ENCODE results near the gene PROX2. TPM values are rescaled to one million over a fixed set of nuclear protein-coding genes. Genes with fewer than 3 reads are reported as not detected.

Gene PROX2
- total RNA-seq, 1 experiment from 2014 or later: not detected

DNA sequence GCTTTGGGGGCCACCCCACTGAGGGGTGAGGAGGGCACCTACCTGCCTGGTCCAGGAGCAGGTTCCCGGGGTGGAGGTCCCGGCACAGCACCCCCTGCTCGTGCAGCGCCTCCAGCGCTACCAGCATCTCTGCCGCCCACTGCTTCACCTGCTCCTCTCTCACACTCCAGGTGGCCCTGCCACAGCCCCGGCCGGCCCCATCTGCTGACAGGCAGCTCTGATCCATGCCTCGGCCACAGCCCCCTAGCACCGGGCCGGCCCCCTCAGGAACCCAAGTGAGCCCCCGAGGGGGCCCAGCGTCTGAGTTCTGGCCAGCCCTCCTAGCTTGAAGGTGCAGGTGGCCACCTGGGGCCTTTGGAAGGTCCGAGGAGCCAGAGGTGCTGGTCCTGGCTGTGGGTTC is 33.6 kb upstream of the PROX2 start:
- DNase-seq (ENCODE audit: low read depth): no peak

- no peak for DNase-seq (ENCODE audit: low read depth)
Measured at GRCh38 chr14:74908861-74909341, 33.0 kb upstream of the PROX2 start.

DNA sequence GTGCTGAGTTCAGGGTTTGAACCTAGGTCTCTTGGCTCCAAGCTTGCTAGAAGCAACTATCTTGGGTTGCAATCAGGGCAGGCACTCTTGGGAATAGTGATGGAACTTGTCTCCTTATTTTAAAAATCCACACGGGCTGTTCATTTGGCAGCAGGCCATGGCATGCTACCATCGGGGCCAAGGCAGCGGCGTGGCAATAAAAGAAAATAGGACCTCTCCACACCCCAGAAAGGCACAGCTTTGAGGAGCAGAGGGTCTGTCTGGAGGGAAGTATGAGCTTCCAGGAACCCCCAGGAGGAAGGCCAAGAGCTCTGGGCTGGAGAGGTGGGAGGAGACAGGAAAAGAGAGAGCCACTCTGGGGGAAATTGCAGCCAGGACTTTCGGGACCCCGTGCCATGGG is 31.8 kb upstream of the PROX2 start:
- no peak for DNase-seq (ENCODE audit: low read depth)

DNA sequence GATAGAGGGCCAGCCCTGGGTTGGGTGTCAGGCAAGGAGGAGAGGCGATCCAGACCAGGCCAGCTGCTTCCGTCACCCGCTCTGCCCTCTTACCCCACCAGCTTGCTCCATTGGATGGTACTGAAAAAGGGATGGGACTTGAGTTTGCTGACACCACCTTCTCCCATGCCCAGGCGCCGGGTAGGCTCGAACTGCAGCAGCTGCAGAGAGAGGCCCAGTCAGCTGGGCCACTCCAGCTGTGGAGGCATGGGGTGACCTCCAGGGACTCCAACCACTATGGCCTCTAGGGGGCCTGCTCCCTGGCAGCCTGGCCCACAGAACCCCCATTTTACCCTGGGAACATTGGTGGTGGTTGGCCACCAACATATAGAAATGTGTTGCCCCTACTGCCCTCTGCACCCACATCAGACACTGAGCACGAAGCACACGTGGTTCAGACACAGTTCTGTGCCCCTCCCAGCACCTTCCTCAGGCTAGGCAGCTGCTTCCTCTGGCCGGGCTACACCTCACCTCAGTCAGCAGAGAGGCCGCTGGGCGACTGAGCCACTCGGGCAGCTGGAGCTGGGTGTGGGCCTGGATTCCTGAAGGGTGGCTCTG is 31.1 kb upstream of the PROX2 start:
- DNase-seq (ENCODE audit: low read depth): no peak

DNA sequence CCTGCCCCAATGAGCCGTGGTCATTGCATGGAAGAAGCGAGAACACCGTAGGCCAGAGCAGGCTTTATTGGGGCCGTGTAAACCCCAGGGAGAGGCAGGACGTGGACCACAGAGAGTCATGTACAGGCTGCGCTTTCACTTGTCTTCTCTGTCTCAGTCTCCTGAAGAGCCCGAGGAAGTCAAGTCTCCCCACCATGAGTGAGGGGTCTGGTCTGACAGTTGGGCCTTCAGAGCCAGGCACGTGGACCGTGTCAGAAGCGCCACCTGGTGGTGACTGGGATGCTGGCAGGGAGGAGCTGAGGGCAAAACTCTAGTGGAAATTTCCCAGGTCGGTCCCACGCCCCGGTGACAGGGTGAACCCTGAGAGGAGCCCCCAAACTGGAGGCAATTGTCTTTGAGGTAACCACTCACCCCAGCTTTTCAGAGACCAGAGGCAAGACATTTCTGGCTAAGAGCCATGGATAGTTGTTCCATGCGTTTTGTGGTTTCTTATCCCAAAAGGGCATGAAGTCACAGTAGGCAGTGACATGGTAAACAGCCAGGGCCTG is 29.7 kb upstream of the PROX2 start:
- DNase-seq (ENCODE audit: low read depth): peak; percentile 48

- no peak for DNase-seq (ENCODE audit: low read depth)
Measured at GRCh38 chr14:74904635-74905503, 28.9 kb upstream of the PROX2 start.

DNA sequence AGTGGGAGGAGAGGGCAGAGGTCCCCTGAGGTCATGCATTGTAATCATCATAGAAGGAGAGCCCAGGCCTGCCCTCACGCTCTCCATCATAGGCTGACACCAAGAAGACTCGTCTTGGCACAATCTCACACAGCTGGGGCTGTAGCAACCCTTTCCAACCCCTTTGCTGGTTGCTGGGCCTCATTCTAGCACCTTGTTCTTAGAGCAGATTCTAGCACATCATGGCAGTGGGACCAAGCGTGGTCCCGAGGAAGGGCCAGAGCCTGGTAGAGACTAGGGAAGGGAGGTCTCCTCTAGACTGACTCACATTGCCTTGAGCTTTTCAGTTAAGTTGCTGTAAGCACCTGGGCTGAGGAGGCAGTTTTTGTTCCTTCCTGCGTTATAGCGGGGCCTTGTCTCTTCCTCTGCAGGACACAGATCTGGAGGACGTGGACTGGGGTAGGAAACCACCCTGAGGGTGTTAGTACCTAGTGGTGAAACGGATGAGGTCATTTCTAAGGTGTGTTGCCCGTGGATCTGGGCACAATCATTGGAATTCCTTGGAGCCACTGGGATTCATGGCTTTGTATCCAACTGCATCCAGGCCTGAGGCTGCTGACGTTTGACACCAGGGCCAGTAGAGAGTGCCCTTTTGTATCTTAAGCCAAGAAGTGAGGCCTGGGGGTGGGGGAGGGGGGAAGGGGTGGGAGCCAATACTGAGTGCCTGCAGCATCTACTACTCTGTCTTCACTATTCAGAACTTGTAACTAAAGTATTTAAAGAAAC is 27.2 kb upstream of the PROX2 start:
- no peak for DNase-seq (ENCODE audit: low read depth)

- no peak for DNase-seq (ENCODE audit: low read depth)
Measured at GRCh38 chr14:74898694-74899093, 22.7 kb upstream of the PROX2 start.

GRCh38 chr14:74898083-74898482 is 22.1 kb upstream of the PROX2 start:
- no peak for DNase-seq (ENCODE audit: low read depth)

DNA sequence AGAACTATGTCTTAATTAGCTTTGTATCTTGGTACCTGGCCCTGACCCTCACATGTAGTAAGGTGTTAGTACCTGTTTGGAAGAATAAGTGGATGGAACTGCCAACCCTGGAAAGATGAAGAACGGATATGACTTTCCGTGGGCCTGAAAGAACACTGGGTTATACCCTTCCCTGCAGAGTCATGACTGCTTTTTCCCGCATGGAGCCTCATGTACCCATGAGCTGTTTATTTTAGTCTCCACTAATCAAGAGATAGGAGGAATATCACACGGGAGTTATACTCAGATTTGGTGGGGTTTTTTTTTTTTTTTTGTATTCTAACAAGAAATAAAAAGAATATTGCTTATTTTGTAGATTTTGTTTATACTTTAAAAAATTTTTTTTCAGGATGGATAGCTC is 21.7 kb upstream of the PROX2 start:
- no peak for DNase-seq (ENCODE audit: low read depth)

DNA sequence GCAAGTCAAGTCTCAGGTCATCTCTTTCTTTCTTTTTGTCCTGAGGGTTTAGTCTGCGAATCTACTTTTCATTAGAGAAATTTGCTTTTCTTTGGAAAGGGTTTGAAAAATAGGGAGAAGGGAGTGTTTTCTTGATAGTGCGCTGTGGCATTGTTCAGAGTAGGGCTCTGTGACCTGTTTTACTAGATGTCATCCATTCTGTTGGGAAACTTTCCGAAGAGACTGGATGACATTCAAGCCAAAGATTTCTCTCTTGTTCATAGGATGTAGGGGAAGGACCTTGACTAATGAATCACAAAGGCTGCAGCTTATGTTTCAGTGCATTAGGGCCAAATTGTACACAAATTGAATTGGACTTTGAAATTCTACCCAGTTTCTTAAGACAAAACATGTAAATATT is 20.5 kb upstream of the PROX2 start:
- DNase-seq (ENCODE audit: low read depth): no peak

- DNase-seq (ENCODE audit: low read depth): no peak
Measured at GRCh38 chr14:74893614-74894091, 17.7 kb upstream of the PROX2 start.

GRCh38 chr14:74892745-74893144 is 16.8 kb upstream of the PROX2 start:
- DNase-seq (ENCODE audit: low read depth): no peak

GRCh38 chr14:74891870-74892269 is 15.9 kb upstream of the PROX2 start:
- DNase-seq (ENCODE audit: low read depth): no peak

DNA sequence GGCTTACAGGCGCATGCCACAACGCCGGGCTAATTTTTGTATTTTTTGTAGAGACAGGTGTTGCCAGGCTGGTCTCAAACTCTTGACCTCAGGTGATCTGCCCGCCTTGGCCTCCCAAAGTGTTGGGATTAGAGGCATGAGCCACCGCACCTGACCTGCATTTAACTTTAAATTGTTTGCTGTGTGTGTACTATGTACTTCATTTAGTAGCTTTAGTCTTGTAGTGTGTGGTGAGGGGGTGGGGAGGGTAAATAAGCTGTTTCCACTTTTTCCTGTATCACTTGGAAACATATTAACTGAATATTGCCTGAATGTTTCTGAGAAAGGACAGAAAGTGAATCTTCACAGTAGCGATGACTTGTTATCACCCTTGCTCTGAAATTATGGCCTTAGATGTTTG is 14.3 kb upstream of the PROX2 start:
- DNase-seq (ENCODE audit: low read depth): no peak

GRCh38 chr14:74888164-74889158 is 12.5 kb upstream of the PROX2 start:
- peak; percentile 49 for DNase-seq (ENCODE audit: low read depth)

- DNase-seq (ENCODE audit: low read depth): peak; percentile 33
Measured at GRCh38 chr14:74886001-74886400, 10.1 kb upstream of the PROX2 start.

DNA sequence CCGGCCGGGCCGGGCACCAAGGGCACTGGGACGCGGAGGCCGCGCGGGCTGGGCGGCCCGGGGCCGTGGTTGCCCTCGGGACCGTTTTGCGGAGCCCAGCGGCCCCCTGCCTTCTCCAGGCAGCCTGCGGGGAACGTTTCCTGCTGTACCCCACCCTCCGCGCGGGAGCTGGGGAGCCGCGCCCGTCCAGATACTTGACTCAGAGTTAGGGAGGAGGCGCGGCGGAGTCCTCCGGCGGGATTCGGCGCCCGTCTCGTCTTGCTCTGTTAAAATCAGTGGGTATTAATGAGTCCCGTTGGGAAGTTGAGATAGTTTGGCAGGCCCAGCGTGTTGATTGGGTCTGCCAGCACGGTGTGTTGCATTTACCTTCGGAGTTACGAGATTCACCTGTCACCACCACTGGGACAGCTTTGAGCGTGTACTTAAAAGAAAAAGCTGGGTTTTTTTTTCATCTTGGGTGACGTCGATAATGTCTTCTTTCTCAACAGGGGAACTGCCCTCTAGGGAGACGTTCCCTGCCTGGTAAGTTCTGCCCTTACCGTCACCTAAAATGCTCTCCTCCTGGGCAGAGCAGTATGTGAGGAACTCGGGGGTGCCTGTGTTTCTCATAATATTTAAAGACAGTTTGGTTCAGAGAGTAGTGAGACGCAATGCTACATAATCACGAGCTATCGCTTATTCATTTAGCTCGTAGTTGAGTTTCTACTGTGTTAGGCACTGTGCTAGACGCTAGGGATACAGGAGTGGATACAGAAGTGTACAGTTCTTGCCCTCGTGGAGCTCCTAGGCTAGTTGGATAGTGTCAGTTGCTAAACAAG is 6.4 kb upstream of the PROX2 start:
- peak; percentile 42 for DNase-seq (ENCODE audit: low read depth)

- peak; percentile 84 for DNase-seq (ENCODE audit: low read depth)
Measured at GRCh38 chr14:74881431-74882102, 5.6 kb upstream of the PROX2 start, which contains the start of gene DLST. TSS of gene DLST (plus strand) at chr14:74881916. CDS start at chr14:74881954, 38 bp downstream.
